Memory B cell (primary cell): Measurements from ENCODE around the gene CRISPLD2.
"Not testable (repeated sequence)": the region's sequence is repeated elsewhere in the genome, so short reads cannot be mapped to it uniquely, and the experiment has no call there.

Source experiments
- ATAC-seq: fragments of 150-1000 bp; cut with Tn5 transposase; 2 replicates; pipeline ENCODE4 v1.10.0; 2021; ENCODE audit warnings: low read depth, mild to moderate bottlenecking, moderate library complexity
- DNase-seq, 2 donors: peaks; one replicate each; pipeline ENCODE4 v3.0.0; 2022; ENCODE audit warnings: low spot score in 2 of 2
- H3K27ac Mint-ChIP-seq: one replicate; pipeline ENCODE4 v1.8.0; 2022; ENCODE audit warnings: mild to moderate bottlenecking, moderate library complexity, mixed read lengths
- H3K27me3 Mint-ChIP-seq: one replicate; pipeline ENCODE4 v1.8.0; 2022; ENCODE audit warnings: mixed read lengths
- H3K36me3 Mint-ChIP-seq: one replicate; pipeline ENCODE4 v1.8.0; 2022; ENCODE audit warnings: mild to moderate bottlenecking, mixed read lengths
- H3K4me1 Mint-ChIP-seq: one replicate; pipeline ENCODE4 v1.8.0; 2022; ENCODE audit warnings: mixed read lengths
- H3K4me3 Mint-ChIP-seq: one replicate; pipeline ENCODE4 v1.8.0; 2022; ENCODE audit warnings: mild to moderate bottlenecking, moderate library complexity, mixed read lengths
- H3K9me3 Mint-ChIP-seq: one replicate; pipeline ENCODE4 v1.8.0; 2022; ENCODE audit warnings: mixed read lengths

The CRISPLD2 gene

GRCh38 chr16:84844559-84845495 lies 25.0 kb downstream of the CRISPLD2 start:
- no peak overlapping the region for H3K27ac Mint-ChIP-seq
- no peaks in the 10 kb centered on the region for H3K4me1 Mint-ChIP-seq
- no peaks in the 10 kb centered on the region for H3K9me3 Mint-ChIP-seq
- ATAC-seq (no peak), DNase-seq (no peak)
- H3K36me3 Mint-ChIP-seq = no peaks in the 10 kb centered on the region
- no peak overlapping the region for H3K4me3 Mint-ChIP-seq
- H3K27me3 Mint-ChIP-seq = peaks cover 18% of the 10 kb centered on the region

GRCh38 chr16:84845496-84846002 lies 25.8 kb downstream of the CRISPLD2 start:
- no peak overlapping the region for H3K27ac Mint-ChIP-seq
- no peaks in the 10 kb centered on the region for H3K4me1 Mint-ChIP-seq
- DNase-seq (no peak), ATAC-seq (no peak)
- H3K9me3 Mint-ChIP-seq = peaks cover 2% of the 10 kb centered on the region
- H3K36me3 Mint-ChIP-seq = no peaks in the 10 kb centered on the region
- peaks cover 15% of the 10 kb centered on the region for H3K27me3 Mint-ChIP-seq
- H3K4me3 Mint-ChIP-seq = no peak overlapping the region

- H3K27me3 Mint-ChIP-seq = peaks cover 13% of the 10 kb centered on the region
- H3K4me1 Mint-ChIP-seq = no peaks in the 10 kb centered on the region
- peaks cover 2% of the 10 kb centered on the region for H3K36me3 Mint-ChIP-seq
- no peak overlapping the region for H3K4me3 Mint-ChIP-seq
- DNase-seq (no peak), ATAC-seq (no peak)
- no peak overlapping the region for H3K27ac Mint-ChIP-seq
- H3K9me3 Mint-ChIP-seq = peaks cover 6% of the 10 kb centered on the region
These were observed 28.0 kb downstream of the CRISPLD2 start for GRCh38 chr16:84847564-84848355.

- H3K4me1 Mint-ChIP-seq = no peaks in the 10 kb centered on the region
- no peak for ATAC-seq
- H3K9me3 Mint-ChIP-seq = peaks cover 6% of the 10 kb centered on the region
- H3K27me3 Mint-ChIP-seq = peaks cover 19% of the 10 kb centered on the region
- no peak for DNase-seq
- H3K4me3 Mint-ChIP-seq = no peak overlapping the region
- peaks cover 2% of the 10 kb centered on the region for H3K36me3 Mint-ChIP-seq
- no peak overlapping the region for H3K27ac Mint-ChIP-seq
These were observed 29.3 kb downstream of the CRISPLD2 start for GRCh38 chr16:84848986-84849634.

- Mint-ChIP-seq H3K27me3 (peaks cover 16% of the 10 kb centered on the region), H3K4me3 (no peak overlapping the region)
These were observed 30.0 kb downstream of the CRISPLD2 start for GRCh38 chr16:84849751-84850150.

GRCh38 chr16:84850714-84851113 lies 30.9 kb downstream of the CRISPLD2 start:
- Mint-ChIP-seq H3K27me3 (peaks cover 18% of the 10 kb centered on the region), H3K4me3 (no peak overlapping the region)
- ATAC-seq = no peak

More at GRCh38 chr16:84849751-84850150, 30.0 kb downstream of the CRISPLD2 start:
- DNase-seq = no peak
- Mint-ChIP-seq H3K36me3 (peaks cover 2% of the 10 kb centered on the region), H3K27ac (no peak overlapping the region), H3K4me1 (no peaks in the 10 kb centered on the region), H3K9me3 (peaks cover 6% of the 10 kb centered on the region)
- no peak for ATAC-seq

GRCh38 chr16:84851192-84852127 lies 31.7 kb downstream of the CRISPLD2 start:
- no peak for ATAC-seq
- Mint-ChIP-seq H3K4me3 (no peak overlapping the region), H3K4me1 (no peaks in the 10 kb centered on the region), H3K9me3 (peaks cover 6% of the 10 kb centered on the region), H3K36me3 (peaks cover 2% of the 10 kb centered on the region), H3K27me3 (peaks cover 17% of the 10 kb centered on the region), H3K27ac (no peak overlapping the region)
- DNase-seq = no peak

More at GRCh38 chr16:84850714-84851113, 30.9 kb downstream of the CRISPLD2 start:
- Mint-ChIP-seq H3K4me1 (no peaks in the 10 kb centered on the region), H3K27ac (no peak overlapping the region), H3K36me3 (peaks cover 2% of the 10 kb centered on the region), H3K9me3 (peaks cover 6% of the 10 kb centered on the region)
- no peak for DNase-seq

- H3K27me3 Mint-ChIP-seq = peaks cover 14% of the 10 kb centered on the region
- peaks cover 6% of the 10 kb centered on the region for H3K9me3 Mint-ChIP-seq
- no peak for ATAC-seq
These were observed 33.7 kb downstream of the CRISPLD2 start for GRCh38 chr16:84853534-84853933.

GRCh38 chr16:84854759-84855158 lies 35.0 kb downstream of the CRISPLD2 start:
- no peak overlapping the region for H3K4me3 Mint-ChIP-seq
- ATAC-seq = no peak
- peaks cover 14% of the 10 kb centered on the region for H3K27me3 Mint-ChIP-seq
- peaks cover 2% of the 10 kb centered on the region for H3K36me3 Mint-ChIP-seq
- no peak overlapping the region for H3K27ac Mint-ChIP-seq
- no peaks in the 10 kb centered on the region for H3K4me1 Mint-ChIP-seq
- DNase-seq = no peak
- H3K9me3 Mint-ChIP-seq = peaks cover 6% of the 10 kb centered on the region

More at GRCh38 chr16:84853534-84853933, 33.7 kb downstream of the CRISPLD2 start:
- Mint-ChIP-seq H3K36me3 (peaks cover 2% of the 10 kb centered on the region), H3K4me1 (no peaks in the 10 kb centered on the region), H3K4me3 (no peak overlapping the region), H3K27ac (no peak overlapping the region)
- no peak for DNase-seq

- not testable (repeated sequence) for ATAC-seq, H3K4me1 Mint-ChIP-seq, H3K36me3 Mint-ChIP-seq, H3K27ac Mint-ChIP-seq, H3K4me3 Mint-ChIP-seq, DNase-seq, H3K9me3 Mint-ChIP-seq
- H3K27me3 Mint-ChIP-seq = peaks cover 13% of the 10 kb centered on the region
These were observed 35.8 kb downstream of the CRISPLD2 start for GRCh38 chr16:84855435-84856202.

GRCh38 chr16:84856203-84856581 lies 36.4 kb downstream of the CRISPLD2 start:
- not testable (repeated sequence) for ATAC-seq, H3K4me1 Mint-ChIP-seq, H3K27ac Mint-ChIP-seq, H3K4me3 Mint-ChIP-seq, DNase-seq, H3K36me3 Mint-ChIP-seq, H3K9me3 Mint-ChIP-seq
- H3K27me3 Mint-ChIP-seq = peaks cover 10% of the 10 kb centered on the region

GRCh38 chr16:84856811-84857210 lies 37.0 kb downstream of the CRISPLD2 start:
- H3K27me3 Mint-ChIP-seq = peaks cover 13% of the 10 kb centered on the region
- not testable (repeated sequence) for H3K36me3 Mint-ChIP-seq, H3K4me3 Mint-ChIP-seq, H3K4me1 Mint-ChIP-seq, H3K9me3 Mint-ChIP-seq, H3K27ac Mint-ChIP-seq, ATAC-seq, DNase-seq
